Measurements from ENCODE around the gene RPS6KA4.

Gene RPS6KA4

DNA sequence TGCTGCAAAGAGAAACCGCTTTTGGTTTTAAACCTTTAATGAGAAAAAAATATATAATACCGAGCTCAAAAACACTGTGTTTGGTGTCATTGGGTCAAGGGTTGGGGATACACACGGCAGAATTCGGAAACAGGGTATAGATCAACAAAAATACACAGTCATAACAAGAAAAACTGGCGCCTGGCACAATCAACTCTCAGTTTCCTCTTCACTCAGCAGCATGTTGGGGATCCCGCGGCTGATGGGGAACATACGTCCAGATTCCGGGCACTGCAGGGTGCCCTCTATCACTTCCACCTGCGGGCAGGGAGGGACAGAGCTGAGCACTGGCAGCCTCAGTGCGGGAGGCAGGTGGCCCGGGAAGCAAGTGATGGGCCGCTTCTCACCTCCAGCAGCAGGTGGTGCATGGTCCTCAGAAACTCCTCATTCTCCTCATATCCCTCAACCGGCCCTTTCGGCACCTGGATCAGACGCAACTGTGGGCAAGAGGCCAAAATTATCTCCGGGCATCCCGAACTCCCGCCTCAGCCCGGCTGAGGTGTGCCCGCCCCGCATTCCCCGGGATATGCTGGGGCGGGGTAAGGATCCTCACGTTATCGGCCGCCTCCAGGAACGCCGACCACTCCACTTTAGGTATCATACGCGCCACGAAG lies 42.2 kb upstream of the RPS6KA4 start:
- no peak for DNase-seq (ENCODE audit: low read depth, low spot score)
- in situ Hi-C loops (cut with HindIII; ENCODE audit: low sequenced_read_pairs) = no loop called here
- TF ChIP-seq, protein P1, sequence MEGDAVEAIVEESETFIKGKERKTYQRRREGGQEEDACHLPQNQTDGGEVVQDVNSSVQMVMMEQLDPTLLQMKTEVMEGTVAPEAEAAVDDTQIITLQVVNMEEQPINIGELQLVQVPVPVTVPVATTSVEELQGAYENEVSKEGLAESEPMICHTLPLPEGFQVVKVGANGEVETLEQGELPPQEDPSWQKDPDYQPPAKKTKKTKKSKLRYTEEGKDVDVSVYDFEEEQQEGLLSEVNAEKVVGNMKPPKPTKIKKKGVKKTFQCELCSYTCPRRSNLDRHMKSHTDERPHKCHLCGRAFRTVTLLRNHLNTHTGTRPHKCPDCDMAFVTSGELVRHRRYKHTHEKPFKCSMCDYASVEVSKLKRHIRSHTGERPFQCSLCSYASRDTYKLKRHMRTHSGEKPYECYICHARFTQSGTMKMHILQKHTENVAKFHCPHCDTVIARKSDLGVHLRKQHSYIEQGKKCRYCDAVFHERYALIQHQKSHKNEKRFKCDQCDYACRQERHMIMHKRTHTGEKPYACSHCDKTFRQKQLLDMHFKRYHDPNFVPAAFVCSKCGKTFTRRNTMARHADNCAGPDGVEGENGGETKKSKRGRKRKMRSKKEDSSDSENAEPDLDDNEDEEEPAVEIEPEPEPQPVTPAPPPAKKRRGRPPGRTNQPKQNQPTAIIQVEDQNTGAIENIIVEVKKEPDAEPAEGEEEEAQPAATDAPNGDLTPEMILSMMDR (IDR thresholded peaks at IDR 0.05; ENCODE audit: low read depth, low read length) = peak; percentile 2
- peak overlapping the region; percentile 97 for H3K4me3 ChIP-seq (ENCODE audit: low read depth, low read length)

DNA sequence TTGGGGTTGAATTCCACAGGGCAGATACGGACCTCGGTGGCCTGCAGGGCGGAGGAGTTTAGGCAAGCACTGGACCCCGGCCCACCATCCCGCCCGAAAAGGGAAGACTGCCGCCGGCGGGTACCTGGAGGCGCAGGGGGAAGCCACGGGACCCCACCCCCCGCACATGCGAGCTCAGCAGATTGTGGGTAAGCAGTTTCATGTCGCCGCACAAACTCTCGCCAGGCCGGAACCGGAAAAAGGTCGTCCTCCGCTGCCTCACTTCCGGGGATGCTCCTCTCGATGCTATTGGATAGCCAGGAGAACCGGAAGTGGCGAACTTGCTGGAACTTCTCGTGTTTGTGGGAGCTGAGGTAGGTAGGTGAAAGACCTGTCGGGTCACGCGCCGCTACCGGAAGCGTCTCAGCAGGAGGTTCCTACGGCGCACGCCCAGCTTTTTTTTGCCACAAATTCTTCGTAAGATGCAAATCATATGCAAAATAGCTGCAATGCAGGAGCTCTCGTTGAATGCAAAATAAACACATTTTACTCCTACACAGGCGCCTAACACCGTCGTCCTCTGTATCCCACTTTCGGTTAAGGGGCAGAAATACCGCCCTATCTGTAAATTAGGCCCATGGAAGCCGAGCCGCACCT lies 41.5 kb upstream of the RPS6KA4 start, which contains the start of gene TRMT112:
TRMT112 (minus strand) TSS at position 235 of the 636 bp plus-strand sequence; CDS start at position 202, 33 bp downstream.
- in situ Hi-C loops (cut with HindIII; ENCODE audit: low sequenced_read_pairs) = no loop called here
- TF ChIP-seq, protein P1 (IDR thresholded peaks at IDR 0.05; ENCODE audit: low read depth, low read length) = no peak
- H3K4me3 ChIP-seq (ENCODE audit: low read depth, low read length) = peak within 1 kb of the TSS; percentile 97
- peak; percentile 97 for DNase-seq (ENCODE audit: low read depth, low spot score)

DNA sequence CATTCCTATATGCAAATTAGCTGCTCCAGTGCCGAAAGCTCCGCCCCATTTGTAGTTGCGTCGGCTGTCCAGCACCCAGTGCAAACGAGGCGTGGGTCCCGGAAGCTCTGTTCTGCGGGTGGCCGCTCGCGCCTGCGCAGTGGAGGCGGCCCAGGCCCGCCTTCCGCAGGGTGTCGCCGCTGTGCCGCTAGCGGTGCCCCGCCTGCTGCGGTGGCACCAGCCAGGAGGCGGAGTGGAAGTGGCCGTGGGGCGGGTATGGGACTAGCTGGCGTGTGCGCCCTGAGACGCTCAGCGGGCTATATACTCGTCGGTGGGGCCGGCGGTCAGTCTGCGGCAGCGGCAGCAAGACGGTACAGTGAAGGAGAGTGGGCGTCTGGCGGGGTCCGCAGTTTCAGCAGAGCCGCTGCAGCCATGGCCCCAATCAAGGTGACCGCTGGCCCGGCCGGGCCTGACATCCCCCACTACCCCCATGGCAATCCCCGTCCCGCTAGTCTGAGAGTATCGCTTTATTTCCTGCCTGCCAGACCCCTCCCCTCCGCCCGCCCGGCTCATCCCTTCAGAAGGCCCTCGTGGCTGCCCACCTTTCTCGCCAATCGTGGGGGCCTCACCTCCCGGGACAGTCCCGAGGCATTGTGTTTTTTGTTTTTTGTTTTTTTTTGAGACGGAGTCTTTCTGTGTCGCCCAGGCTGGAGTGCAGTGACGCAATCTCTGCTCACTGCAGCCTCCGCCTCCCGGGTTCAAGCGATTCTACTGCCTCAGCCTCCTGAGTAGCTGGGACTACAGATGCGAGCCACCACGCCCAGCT lies 40.8 kb upstream of the RPS6KA4 start, which contains the start of gene PRDX5:
PRDX5 (plus strand) TSS at position 161 of the 805 bp plus-strand sequence; CDS start at position 256, 95 bp downstream.
- peak within 1 kb of the TSS; percentile 97 for H3K4me3 ChIP-seq (ENCODE audit: low read depth, low read length)
- DNase-seq (ENCODE audit: low read depth, low spot score) = peak; percentile 95
- in situ Hi-C loops (cut with HindIII; ENCODE audit: low sequenced_read_pairs) = no loop called here
- TF ChIP-seq, protein P1 (IDR thresholded peaks at IDR 0.05; ENCODE audit: low read depth, low read length) = peak; percentile 24

DNA sequence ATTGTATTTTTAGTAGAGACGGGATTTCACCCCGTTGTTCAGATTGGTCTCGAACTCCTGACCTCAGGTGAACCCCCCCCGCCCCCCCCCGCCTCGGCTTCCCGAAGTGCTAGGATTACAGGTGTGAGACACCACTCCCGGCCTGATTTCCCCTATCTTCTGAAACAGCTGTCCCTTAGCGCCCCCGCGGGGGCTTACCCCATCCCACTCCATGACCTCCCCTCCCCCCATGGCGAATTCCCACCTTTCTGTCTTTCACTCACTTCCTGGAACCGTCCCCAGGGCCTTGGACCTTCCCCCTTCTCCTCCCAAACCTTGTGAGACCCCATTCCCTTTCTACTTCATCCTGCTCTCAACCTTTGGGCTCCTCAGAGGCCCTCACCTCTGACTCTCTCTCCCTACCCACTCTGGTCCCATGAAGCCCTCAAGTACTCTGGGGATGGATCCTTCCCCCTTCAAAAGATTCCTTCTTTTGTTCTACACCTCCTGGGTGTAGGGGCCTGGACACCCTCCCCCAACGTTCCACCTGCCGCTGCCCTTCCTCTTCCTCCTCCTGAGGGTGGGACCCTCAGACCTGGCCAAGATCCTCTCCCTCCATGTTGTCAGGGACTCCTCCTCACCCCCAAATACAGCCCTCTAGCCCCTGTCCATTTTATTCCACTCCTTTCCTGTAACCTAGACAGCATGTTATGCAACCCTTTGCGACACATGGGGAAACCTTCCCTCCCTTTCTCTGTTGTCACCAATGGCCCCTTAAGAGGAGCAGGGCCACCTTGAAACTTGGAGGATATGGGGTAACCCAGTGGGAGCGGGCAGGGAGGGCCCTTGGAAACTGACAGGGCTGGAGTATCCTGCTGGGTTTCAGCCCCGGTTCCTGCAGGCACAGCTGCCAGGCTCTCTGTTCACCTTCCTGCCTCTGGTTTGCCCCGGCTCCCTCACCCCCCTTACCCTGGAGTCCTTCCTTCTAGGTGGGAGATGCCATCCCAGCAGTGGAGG lies 39.9 kb upstream of the RPS6KA4 start:
- in situ Hi-C loops (cut with HindIII; ENCODE audit: low sequenced_read_pairs) = no loop called here
- H3K4me3 ChIP-seq (ENCODE audit: low read depth, low read length) = peak overlapping the region; percentile 97
- DNase-seq (ENCODE audit: low read depth, low spot score) = no peak
- TF ChIP-seq, protein P1 (IDR thresholded peaks at IDR 0.05; ENCODE audit: low read depth, low read length) = no peak

DNA sequence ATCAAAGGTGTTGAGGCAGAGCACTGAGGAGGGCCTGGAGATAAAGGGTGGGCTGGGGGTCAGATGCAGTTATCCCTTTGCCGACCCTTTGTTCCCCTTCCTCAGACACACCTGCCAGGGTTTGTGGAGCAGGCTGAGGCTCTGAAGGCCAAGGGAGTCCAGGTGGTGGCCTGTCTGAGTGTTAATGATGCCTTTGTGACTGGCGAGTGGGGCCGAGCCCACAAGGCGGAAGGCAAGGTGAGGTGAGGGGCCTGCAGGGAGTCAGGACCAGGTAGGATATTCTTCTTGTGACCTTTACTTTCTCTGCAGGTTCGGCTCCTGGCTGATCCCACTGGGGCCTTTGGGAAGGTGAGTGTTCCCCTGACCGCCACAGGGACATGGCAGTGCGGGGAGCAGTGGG lies 38.4 kb upstream of the RPS6KA4 start:
- in situ Hi-C loops (cut with HindIII; ENCODE audit: low sequenced_read_pairs) = no loop called here
- TF ChIP-seq, protein P1 (IDR thresholded peaks at IDR 0.05; ENCODE audit: low read depth, low read length) = no peak
- no peak overlapping the region for H3K4me3 ChIP-seq (ENCODE audit: low read depth, low read length)
- DNase-seq (ENCODE audit: low read depth, low spot score) = no peak

Data from astrocyte of the spinal cord (primary cell).